A673 (cell line): ENCODE results near the gene GDF11. TPM values are rescaled to one million over a fixed set of nuclear protein-coding genes. Genes with fewer than 3 reads are reported as not detected.

Experiments used
- BruUV-seq: library from RNA; stranded (reverse); fragments of 400-500 nt; replicated peaks from 2 replicates; lab custom pipeline; 2021; lab: Mats Ljungman, UMichigan
- CTCF ChIA-PET: fragments of 300-600 bp; sonication (Branson Sonifier 250); formaldehyde crosslinking; loops from one replicate; lab custom pipeline; 2022; ENCODE audit warnings: antibody characterized with exemption; lab: Charles Lee
- POLR2A ChIA-PET: fragments of 300-600 bp; sonication (Branson Sonifier 250); formaldehyde crosslinking; loops from one replicate; lab custom pipeline; 2022; ENCODE audit warnings: antibody characterized with exemption; ENCODE audit not compliant: low non-redundant PET; lab: Charles Lee
- DNase-seq: peaks from one replicate; pipeline ENCODE4 v3.0.0-alpha.2; 2015; ENCODE audit warnings: low spot score
- H3K27ac ChIP-seq: fragments of 200-600 bp; sonication (generic); 2 replicates; pipeline ENCODE4 v1.5.1; 2016; ENCODE audit warnings: mixed run types, low read depth, mild to moderate bottlenecking, mixed read lengths, antibody characterized with exemption, low read length; ENCODE audit not compliant: poor library complexity, severe bottlenecking
- H3K27me3 ChIP-seq: fragments of 200-600 bp; sonication (generic); replicated peaks from 2 replicates; pipeline ENCODE4 v1.6.1; 2017; ENCODE audit warnings: mixed run types, low read depth, mild to moderate bottlenecking, mixed read lengths, antibody characterized with exemption, low read length; ENCODE audit not compliant: insufficient read depth, poor library complexity
- H3K36me3 ChIP-seq: fragments of 200-600 bp; sonication (generic); 2 replicates; pipeline ENCODE4 v1.6.1; 2016; ENCODE audit warnings: mixed run types, mild to moderate bottlenecking, mixed read lengths, antibody characterized with exemption, low read length; ENCODE audit not compliant: insufficient read depth, poor library complexity, severe bottlenecking
- H3K4me1 ChIP-seq: fragments of 200-600 bp; sonication (generic); 2 replicates; pipeline ENCODE4 v1.6.1; 2017; ENCODE audit warnings: mixed run types, mild to moderate bottlenecking, mixed read lengths, antibody characterized with exemption, low read length; ENCODE audit not compliant: insufficient read depth, poor library complexity, severe bottlenecking
- H3K4me3 ChIP-seq: fragments of 200-600 bp; sonication (generic); 2 replicates; pipeline ENCODE4 v1.5.1; 2016; ENCODE audit warnings: low read depth, mixed run types, mild to moderate bottlenecking, mixed read lengths, low read length; ENCODE audit not compliant: poor library complexity, severe bottlenecking
- H3K9me3 ChIP-seq: fragments of 200-600 bp; sonication (generic); 2 replicates; pipeline ENCODE4 v1.6.1; 2016; ENCODE audit warnings: mixed run types, low read depth, mild to moderate bottlenecking, mixed read lengths, antibody characterized with exemption, low read length; ENCODE audit not compliant: poor library complexity, severe bottlenecking
- EZH2 ChIP-seq: fragments of 200-600 bp; sonication (generic); IDR thresholded peaks from 2 replicates; pipeline ENCODE4 v1.6.1; 2017; ENCODE audit warnings: borderline replicate concordance, low read depth, mild to moderate bottlenecking, mixed read lengths, antibody characterized with exemption, low read length; ENCODE audit not compliant: poor library complexity, severe bottlenecking
- intact Hi-C: fragments of 100-400 bp; cut with micrococcal nuclease; formaldehyde crosslinking; loops from one replicate; pipeline ENCODE4 v1.10.0; 2022; ENCODE audit not compliant: unreplicated experiment
- total RNA-seq: library from RNA; stranded (reverse); gene quantifications from 2 replicates; pipeline ENCODE4 v1.2.3, GENCODE V29; 2021
- TF ChIP-seq, protein P1 (sequence below): fragments of 300-800, 200-600 bp; sonication (generic); conservative IDR thresholded peaks from 2 replicates; pipeline ENCODE4 v1.5.1; 2017; ENCODE audit warnings: low read depth, mild to moderate bottlenecking, antibody characterized with exemption, low read length, moderate library complexity, mixed read lengths

The GDF11 gene
- total RNA-seq, 1 experiment from 2014 or later = 38.4 TPM

DNA sequence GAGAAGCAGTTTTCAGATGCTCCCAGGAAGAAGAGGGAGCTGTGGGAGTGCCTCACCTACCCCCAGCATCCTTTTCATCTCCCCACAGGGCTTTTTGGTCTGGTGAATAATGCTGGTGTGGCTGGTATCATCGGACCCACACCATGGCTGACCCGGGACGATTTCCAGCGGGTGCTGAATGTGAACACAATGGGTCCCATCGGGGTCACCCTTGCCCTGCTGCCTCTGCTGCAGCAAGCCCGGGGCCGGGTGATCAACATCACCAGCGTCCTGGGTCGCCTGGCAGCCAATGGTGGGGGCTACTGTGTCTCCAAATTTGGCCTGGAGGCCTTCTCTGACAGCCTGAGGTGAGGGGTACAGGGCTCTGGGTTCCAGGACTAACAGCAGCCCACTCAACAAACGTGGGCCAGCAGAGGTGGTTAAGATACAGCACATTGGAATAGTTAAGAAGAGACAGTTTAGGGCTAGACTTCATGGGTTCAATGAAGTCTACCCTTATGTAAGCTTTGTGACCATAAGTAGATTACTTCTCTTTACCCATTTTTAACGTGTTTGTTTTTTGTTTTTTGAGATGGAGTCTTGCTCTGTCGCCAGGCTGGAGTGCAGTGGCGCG, 21.2 kb upstream of the GDF11 start:
- POLR2A ChIA-PET = interaction anchor here (0.6 kb wide), 1 partner anchor 13 kb away, joined by 3 read pairs; no protein-coding TSS in a partner anchor
- H3K27ac ChIP-seq = no peak overlapping the region
- no TSS peak for BruUV-seq
- DNase-seq = no peak
- peaks cover 27% of the 10 kb centered on the region for H3K36me3 ChIP-seq
- intact Hi-C loops = loop anchor here (5.0 kb wide), 1 partner anchor 64 kb away; no protein-coding TSS in a partner anchor
- no peak for TF ChIP-seq EZH2
- TF ChIP-seq, protein P1, sequence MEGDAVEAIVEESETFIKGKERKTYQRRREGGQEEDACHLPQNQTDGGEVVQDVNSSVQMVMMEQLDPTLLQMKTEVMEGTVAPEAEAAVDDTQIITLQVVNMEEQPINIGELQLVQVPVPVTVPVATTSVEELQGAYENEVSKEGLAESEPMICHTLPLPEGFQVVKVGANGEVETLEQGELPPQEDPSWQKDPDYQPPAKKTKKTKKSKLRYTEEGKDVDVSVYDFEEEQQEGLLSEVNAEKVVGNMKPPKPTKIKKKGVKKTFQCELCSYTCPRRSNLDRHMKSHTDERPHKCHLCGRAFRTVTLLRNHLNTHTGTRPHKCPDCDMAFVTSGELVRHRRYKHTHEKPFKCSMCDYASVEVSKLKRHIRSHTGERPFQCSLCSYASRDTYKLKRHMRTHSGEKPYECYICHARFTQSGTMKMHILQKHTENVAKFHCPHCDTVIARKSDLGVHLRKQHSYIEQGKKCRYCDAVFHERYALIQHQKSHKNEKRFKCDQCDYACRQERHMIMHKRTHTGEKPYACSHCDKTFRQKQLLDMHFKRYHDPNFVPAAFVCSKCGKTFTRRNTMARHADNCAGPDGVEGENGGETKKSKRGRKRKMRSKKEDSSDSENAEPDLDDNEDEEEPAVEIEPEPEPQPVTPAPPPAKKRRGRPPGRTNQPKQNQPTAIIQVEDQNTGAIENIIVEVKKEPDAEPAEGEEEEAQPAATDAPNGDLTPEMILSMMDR = no peak
- H3K4me3 ChIP-seq = no peak overlapping the region
- CTCF ChIA-PET = no interaction called here
- peaks cover 38% of the 10 kb centered on the region for H3K4me1 ChIP-seq
- no peaks in the 10 kb centered on the region for H3K27me3 ChIP-seq
- H3K9me3 ChIP-seq = no peaks in the 10 kb centered on the region

DNA sequence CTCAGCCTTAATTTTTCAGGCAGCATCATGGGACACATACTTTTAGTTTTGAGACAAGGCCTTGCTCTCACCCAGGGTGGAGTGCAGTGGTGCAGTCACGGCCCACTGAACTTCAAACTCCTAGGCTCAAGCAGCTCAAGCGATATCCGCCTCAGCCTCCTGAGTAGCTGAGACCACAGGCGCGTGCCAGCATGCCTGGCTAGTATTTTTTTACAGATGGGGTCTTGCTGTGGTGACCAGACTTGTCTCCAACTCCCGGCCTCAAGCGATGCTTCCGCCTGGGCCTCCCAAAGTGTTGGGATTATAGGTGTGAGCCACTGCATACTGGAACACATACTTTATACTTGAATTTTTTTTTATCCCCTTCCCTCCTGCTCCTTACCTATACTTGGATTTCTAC, 20.0 kb upstream of the GDF11 start:
- no TSS peak for BruUV-seq
- POLR2A ChIA-PET = no interaction called here

DNA sequence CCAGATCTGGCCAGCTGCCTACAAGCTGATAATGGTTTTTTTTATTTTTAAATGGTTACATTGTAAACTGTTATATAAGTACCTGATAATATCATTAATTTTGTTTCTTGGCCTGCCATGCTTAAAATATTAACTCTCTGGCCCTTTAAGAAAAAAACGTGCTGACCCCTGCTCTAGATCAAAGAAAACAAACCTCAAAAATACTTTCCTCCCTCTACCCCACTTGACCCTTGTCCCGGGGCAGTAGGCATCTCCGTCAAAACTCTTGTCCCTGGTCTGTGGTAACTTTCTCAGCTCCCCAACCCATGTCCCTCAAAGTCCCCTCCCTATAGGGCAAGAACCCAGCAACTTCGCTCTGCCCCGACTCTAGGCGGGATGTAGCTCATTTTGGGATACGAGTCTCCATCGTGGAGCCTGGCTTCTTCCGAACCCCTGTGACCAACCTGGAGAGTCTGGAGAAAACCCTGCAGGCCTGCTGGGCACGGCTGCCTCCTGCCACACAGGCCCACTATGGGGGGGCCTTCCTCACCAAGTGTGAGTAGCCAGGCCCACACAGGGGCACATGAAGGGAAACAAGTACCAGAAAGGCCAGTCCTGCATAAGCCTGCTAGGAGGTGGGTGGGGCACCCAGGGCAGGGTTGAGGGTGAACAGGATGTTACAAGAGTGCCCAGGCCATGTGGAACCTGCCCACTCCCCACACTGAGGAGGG, 19.3 kb upstream of the GDF11 start:
- Histone ChIP-seq H3K4me3 (no peak overlapping the region), H3K27ac (no peak overlapping the region), H3K27me3 (no peaks in the 10 kb centered on the region), H3K36me3 (peaks cover 37% of the 10 kb centered on the region), H3K4me1 (peaks cover 21% of the 10 kb centered on the region), H3K9me3 (no peaks in the 10 kb centered on the region)
- TF ChIP-seq, protein P1 = no peak
- TF ChIP-seq EZH2 = no peak
- intact Hi-C loops = loop anchor here (5.0 kb wide), 1 partner anchor 66 kb away; no protein-coding TSS in a partner anchor
- CTCF ChIA-PET = interaction anchor here (1.1 kb wide), 1 partner anchor 10 kb away, joined by 7 read pairs; no protein-coding TSS in a partner anchor
- no TSS peak for BruUV-seq
- POLR2A ChIA-PET = no interaction called here
- no peak for DNase-seq

More for the DNA sequence above, 20.0 kb upstream of the GDF11 start:
- no peak overlapping the region for H3K27ac ChIP-seq
- peaks cover 37% of the 10 kb centered on the region for H3K36me3 ChIP-seq
- DNase-seq = no peak
- intact Hi-C loops = loop anchor here (5.0 kb wide), 1 partner anchor 66 kb away; no protein-coding TSS in a partner anchor
- no peak overlapping the region for H3K4me3 ChIP-seq
- CTCF ChIA-PET = interaction anchor here (0.7 to 1.1 kb wide), 2 partner anchors 11 to 65 kb away, joined by 3 to 7 read pairs; no protein-coding TSS in a partner anchor
- no peaks in the 10 kb centered on the region for H3K27me3 ChIP-seq
- peaks cover 28% of the 10 kb centered on the region for H3K4me1 ChIP-seq
- TF ChIP-seq, protein P1 = no peak
- no peak for TF ChIP-seq EZH2
- no peaks in the 10 kb centered on the region for H3K9me3 ChIP-seq
